HG03045 (cell line): ENCODE measurements around the gene GOSR2.
"Not testable (repeated sequence)": the region's sequence is repeated elsewhere in the genome, so short reads cannot be mapped to it uniquely, and the experiment has no call there.

Experiments used
- ATAC-seq: cut with Tn5 transposase; IDR thresholded peaks from one replicate; pipeline ENCODE4 v1.9.1; 2021; ENCODE audit warnings: mild to moderate bottlenecking, moderate library complexity; ENCODE audit not compliant: unreplicated experiment

The GOSR2 gene

DNA sequence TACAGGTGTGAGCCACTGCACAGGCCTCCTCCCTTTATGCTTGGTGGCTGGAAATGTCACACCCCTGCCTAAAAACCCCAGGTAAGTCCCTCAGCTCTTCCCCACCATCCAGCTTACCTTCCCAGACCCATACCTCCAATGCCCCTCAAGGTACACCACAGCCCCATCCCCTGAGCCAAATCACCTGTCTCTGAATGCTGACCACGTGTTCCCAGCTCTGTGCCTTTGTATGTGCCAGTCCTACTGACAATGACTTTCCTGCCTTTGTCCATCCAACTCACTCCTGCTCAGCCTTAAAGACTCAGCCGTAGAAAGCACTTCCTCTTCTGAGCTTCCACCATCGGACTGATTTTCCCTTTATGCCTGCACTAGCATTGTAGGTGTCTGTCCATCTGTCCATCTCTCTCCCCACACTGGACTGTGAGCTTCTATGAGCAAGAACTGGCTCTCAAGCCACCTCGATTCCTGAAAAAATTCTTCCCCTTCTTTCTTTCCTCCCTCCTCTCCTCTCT is 30.7 kb upstream of the GOSR2 start:
- no peak for ATAC-seq

DNA sequence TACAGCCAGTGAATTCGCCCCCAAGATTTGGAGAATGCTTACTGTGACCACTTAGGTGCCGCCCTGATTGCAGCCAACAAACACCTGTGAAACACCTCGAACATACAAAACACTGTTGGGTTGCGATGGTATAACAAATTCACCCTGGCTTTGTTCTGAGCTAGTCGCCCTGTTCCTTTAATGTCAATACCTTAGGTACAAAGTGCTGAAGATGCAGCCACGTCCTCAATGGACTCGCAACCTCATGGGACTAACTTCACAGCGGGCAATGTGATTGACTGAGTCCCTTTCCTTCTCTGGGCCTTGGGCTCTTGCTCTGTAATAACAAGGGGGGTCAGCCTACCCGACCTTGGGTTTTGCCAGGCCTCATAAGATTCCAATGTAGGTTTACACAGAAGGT is 28.9 kb upstream of the GOSR2 start:
- no peak for ATAC-seq

DNA sequence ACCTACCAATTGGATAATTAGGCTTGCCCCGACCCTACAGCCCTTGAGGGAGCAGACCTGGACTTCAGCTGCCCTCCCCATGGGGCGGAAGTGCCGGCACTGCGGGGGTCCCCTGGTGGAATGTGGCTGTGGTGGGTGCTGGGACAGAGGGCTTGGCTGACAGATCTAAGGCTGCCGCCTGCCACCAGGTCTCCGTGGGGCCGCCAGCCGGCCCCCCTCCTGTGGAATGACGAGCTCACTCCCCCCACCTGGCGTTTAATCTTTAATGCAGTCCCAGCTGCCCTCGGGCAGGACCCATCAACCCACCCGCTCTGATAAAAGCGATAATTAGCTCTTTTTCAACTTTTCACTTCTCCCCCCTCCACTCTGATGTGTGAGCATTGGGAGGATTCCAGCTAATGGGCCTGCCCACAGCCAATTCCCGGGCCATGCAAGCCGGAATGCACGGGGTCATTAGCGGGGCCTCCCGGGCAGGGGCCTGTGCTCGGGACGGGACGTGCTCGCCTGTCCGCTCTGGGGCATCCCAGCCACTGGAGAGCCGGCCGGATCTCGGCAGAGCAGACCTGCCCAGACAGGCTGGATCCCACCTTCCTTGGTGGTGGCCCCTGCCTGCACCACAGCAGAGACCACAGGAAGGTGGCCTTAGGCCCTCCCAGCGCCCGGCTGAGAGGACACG is 28.3 kb upstream of the GOSR2 start:
- ATAC-seq = no peak

DNA sequence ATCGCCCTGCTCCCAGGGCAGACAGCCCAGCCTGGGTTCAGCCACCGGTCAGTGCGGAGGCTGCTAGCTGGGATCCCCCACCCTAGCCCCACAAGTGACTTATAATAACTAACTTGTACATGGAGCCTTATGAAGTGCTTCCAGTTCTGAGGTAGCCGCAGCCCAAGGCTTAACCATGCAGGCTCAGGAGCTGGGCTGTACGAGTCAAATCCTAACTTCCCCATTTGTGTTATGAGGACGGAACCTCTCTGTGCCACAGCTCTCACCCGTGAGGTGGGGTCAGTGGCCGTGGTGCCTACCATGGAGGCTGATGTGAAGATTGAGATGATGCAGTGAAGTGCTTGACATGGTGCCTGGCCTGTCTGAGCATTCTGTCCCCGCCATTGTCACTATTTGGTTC is 27.8 kb upstream of the GOSR2 start:
- ATAC-seq = no peak

DNA sequence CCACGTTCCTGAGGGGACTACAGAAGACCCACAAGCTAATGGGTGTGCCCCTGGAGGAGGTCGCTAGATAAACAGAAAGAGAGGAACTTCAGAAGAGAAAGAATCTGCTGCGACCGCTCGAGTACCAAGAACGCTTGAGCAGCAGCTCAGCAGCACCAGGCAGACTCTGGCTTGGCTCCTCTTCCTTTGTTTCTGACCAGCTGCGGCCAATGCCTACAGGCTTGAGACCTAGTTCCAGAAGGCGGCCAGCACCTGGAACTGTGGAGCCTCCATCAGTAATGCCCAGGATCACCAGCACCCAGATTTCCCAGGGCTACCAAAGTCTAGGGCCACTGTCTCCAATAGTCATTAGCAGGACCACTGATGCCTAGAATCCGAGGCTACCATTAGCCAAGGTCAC is 26.0 kb upstream of the GOSR2 start:
- ATAC-seq = no peak

DNA sequence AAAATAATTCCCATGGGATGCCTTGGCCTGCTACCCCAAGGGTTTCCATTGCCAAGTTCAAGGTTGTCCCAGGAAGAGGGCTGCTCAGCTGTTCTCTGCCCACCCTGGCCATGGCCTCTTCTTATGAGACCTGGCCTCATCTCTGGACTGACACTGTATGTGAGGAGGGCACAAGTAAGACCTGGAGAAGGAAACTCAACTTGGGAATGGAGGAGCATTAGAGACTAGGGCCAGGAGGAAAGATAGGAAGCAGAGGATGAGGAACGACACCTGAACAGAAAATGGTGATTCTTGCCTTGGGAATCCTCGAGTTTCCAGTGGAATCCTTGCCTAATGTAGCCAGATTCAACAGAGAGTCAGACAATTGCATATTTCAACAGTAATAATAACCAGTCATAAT is 24.6 kb upstream of the GOSR2 start:
- ATAC-seq = no peak

DNA sequence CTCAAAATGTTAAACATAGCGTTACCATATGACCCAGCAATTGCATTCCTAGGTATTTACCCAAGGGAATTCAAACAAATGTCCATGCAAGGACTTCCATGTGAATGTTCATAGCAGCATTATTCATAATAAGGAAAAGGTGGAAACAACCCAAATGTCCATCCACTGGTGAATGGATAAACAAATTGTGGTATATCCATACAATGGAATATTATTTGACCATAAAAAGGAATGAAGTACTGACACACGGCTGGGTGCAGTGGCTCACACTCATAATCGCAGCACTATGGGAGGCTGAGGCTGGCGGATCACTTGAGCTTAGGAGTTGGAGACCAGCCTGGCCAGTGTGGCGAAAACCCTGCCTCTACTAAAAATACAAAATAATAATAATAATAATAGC is 24.1 kb upstream of the GOSR2 start:
- no peak for ATAC-seq

DNA sequence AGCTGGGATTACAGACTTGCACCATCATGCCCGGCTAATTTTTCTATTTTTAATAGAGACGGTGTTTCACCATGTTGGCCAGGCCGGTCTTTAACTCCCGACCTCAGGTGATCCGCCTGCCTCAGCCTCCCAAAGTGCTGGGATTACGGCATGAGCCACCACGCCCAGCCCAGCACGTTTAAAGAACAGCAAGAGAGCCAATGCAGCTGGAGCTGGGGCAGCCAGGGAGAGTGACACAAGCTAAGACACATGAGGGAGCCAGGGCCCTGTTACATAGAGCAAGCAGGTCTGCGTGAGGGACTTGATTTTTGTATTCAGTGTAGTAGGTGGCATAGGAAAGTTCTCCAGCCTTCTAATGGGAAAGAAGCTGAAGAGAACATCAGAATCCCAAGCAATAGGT is 21.7 kb upstream of the GOSR2 start:
- ATAC-seq = no peak

DNA sequence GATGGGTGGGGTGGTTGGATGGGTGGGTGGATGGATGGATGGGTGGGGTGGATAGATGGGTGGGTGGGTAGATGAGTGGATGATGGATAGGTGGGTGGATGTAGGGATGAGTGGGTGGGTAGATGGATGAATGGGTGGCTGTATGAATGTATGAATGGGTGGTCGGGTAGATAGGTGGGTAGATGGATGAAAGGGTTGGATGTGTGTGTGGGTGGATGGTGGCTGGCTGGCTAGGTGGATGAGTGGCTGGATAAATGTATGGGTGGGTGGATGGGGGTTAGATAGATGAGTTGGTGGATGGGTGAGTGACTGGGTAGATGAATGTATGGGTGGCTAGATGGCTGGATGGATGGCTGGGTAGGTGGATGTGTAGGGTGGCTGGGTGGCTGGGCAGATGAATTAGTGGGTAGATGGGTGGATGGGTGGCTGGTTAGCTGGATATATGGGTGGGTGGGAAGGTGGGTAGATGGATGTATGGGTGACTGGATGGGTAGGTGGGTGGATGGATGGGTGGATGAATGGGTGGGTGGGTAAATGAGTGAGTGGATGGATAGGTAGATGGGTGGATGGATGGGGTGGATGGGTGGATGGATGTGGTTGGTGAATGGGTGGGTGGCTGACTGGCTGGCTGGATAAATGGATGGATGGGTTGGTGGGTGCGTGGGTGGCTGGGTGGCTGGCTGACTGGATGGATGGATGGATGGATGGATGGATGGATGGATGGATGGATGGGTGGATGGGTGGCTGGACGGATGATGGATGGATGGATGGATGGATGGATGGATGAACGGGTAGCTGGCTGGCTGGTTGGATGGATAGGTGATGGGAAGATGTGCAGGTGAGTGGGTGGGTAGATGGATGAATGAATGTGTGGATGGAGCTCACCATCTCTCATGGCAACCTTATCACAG is 18.9 kb upstream of the GOSR2 start:
- no peak for ATAC-seq

DNA sequence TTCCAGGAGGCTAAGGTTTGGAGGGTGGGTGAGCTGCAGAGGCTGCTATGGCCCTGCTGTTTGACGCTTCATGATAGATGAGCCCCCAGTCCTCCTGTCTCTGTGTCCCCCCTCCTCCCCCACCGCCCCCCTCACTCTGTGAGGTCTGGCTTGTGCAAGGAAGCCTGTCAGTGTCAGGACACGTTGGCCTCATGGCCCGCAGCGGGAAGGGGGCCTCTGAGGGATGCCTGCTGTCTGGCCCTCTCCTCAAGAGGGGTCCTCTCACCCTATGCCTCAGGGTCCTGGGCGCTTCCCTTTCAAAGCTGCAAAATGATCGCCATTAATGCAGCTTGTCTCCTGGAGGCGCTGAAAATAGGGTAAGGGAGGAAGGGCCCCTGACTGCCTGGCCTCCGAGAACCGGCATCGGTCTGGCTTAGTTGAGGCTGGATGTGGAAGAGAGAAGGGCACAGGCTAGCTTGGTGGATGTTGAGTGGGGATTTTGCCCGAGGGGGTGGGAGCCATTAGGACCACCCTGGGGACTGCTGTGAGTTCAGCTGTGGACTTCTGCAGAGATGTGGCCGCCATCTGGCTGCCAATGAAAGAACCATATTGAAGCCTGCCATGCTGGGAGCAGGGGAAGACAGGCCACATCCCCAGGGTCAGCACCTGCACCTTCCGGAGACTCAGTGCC is 14.8 kb upstream of the GOSR2 start:
- no peak for ATAC-seq

DNA sequence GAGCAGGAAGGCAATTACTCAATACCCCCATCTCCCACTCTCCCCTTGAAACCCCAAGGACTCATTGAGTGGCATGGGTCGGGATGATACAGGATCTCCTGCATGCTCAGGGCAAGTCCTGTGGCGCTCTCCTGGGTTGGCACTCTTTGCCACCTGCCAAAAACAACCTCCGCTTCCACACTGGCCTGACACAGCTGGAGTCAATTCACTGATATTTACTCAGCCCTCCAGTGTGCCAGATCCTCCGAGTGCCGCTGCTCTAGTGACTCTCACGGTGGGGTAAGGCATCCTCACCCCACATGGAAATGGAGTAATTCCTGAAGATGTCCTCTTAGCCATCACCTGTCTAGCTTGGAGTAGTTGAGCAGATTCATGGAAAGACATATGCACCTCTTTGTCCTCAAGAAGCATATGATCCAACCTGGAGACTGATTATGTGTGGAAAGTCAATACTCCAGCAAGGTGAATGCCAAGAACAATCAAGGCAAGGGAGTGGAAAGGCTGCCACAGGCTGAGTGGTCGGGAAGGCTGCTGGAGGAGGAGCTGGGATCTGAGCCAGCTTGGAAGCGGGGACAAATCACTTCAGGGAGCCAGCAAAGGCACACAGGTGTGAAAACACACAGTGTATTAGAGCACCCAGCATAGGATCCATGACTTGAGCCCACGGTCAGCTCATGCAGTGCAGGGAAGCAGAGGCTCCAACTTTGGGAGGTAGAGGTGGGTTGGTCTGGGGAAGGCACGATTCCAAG is 12.6 kb upstream of the GOSR2 start:
- ATAC-seq = no peak

DNA sequence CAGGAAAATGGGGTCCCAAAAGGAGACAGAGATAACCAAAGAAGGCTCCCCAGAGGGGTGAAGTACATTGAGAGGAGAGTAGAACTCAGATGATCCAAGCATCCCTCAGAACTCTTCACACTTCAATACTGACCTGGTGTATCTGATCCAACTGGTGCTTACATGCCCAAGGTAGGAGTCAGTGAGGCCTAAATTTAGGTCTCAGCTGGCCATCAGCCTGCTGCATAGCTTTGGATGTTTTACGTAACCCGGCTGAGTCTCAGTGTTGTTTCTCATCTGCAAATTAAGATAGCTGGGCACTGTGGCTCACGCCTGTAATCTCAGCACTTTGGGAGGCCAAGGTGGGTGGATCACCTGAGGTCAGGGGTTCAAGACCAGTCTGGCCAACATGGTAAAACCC is 11.6 kb upstream of the GOSR2 start:
- no peak for ATAC-seq

DNA sequence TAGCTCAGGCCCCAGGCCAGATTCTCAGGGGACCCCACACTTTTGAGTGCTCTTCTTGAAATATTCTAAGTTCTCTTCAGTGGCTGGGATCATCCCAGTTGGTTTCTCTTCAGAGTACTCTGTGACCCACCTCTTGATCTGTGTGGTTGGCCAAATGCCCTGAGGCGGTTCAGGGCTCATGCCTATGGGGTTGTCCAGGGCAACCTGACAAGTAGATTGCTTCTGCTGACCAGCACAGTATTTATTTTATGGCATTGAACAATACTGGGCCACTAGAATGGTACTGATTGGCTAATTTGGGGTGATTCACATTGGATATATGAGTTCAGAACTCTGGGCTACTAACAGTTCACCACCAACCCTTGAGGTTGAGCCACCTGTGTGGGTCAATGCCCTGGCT is 7.4 kb upstream of the GOSR2 start:
- no peak for ATAC-seq

DNA sequence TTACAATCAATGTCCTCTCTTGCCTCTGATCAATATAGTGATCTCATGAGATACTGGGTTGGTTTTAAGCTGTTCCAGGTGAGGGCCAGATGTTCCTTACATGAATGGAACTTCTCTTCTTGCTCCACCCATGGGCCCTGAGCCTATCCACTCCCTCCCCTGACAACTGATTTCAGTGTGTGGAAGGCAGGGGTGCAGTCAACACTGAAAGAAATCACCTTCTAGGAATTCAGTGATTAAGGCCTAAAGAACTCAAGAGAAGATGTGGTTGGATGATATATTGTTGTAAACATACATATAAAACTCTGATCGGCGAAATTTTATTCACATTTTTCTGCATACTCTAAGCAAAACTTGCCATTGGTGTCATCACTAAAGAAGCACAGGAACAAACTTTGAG is 6.7 kb upstream of the GOSR2 start:
- no peak for ATAC-seq

DNA sequence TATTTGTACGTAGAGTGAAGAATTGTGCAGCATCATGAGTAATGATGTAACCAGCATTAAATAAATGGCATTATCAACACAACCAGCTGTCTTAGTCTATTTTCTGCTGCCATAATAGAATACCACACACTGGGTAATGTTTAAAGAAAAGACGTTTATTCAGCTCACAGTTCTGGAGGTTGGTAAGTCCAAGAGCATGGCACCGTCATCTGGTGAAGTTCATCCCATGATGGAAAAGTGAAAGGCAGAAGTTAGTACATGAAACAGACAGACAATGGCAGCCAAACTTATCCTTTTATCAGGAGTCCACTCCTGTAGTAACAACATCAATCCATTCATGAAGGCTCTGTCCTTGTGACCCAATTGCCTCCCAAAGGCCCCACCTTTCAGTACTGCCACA is 6.3 kb upstream of the GOSR2 start:
- ATAC-seq = no peak

DNA sequence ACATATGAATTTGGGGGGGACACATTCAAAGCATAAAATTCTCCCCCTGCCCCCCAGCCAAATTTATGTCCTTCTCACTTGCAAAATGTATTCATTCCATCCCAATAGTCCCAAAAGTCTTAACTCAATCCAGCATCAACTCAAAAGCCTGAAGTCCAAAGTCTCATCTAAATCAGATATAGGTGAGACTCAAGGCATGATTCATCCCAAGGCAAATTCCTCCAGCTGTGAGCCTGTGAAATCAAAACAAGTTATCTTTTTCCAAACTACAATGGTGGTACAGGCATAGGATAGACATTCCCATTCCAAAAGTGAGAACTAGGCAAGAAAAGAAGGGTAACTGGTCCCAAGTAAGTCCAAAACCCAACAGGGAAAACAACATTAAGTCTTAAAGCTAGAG is 5.9 kb upstream of the GOSR2 start:
- ATAC-seq = no peak

DNA sequence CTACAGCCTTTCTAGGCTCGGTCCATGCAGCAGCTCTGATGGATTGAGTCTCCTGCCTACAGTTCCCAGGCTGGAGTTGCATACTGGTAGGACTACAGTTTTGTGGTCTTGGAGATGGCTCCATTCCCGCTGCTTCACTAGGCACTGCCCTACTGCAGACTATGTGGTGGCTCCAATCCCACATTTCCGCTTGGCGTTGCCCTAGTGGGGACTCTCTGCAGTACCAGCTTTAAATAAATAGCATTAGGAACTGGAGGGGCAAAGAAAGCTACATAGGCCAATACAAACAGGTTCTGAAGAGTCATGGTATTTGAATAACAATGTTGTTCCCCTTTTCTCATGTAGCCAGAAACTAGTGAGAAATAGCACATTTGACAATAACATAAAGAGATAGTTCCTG is 5.4 kb upstream of the GOSR2 start:
- ATAC-seq = no peak

DNA sequence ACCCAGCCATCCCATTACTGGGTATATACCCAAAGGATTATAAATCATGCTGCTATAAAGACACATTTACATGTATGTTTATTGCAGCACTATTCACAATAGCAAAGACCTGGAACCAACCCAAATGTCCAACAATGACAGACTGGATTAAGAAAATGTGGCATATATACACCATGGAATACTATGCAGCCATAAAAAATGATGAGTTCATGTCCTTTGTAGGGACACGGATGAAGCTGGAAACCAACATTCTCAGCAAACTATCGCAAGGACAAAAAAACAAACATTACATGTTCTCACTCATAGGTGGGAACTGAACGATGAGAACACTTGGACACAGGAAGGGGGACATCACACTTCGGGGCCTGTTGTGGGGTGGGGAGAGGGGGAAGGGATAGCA is 998 bp upstream of the GOSR2 start:
- not testable (repeated sequence) for ATAC-seq

DNA sequence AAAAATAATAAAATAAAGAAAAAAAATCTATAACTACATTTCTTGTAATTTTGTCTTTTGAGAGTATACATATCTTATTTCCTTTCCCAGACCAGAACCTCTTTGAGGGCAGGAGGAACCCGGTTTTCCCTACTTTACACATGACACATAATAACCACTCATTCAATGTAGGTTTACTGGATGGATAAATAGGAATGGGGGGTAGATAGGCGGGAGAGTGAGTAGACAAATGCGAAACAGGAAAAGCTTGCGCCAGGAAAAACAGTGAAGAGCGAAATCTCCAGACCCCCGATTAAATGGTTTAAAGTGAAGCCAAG is 515 bp upstream of the GOSR2 start:
- no peak for ATAC-seq

DNA sequence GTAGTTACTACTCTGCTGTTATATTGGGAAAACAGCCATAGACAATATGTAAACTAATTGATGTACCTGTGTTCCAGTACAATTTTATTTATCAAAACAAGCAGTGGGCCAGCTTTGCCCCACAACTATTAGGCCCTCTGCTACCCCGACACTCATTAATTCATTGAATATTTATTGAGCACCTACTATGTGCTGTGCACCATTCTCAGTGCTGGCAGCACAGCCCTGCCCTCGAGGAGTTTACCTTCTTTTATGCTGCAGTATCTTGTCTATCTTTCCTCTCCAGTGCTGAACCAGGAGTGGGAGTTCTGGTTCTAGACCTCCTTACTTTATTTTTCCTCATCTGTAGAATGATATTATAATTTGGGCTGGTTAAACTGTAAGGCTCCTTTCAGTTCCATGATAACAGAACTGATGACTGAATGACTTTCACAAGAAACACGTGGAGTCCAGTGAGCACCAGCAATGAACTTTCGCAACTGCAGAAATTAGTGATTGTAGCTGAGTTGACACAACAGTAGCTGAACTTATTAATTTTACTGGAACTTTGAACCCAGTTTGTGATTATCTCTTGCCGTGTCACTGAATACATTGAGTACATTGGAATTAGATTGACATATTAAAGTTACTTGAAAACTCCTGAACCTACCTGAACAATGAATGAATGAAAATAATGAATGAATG is 2.4 kb downstream of the GOSR2 start:
- no peak for ATAC-seq
